Activated CD8-positive, alpha-beta memory T cell treated with anti-CD3 and anti-CD28 coated beads for 4 hours (primary cell): ENCODE results near the gene SSH2.
"Not testable (repeated sequence)": the region's sequence is repeated elsewhere in the genome, so short reads cannot be mapped to it uniquely, and the experiment has no call there.

Experiments
- DNase-seq, 2 donors: peaks; one replicate each; pipeline ENCODE4 v3.0.0-alpha.2; 2020; ENCODE audit warnings: low read depth in 2 of 2

Gene SSH2

GRCh38 chr17:29665481-29665810, 264.6 kb downstream of the SSH2 start:
- DNase-seq, result no peak

- DNase-seq, result no peak
Measured at GRCh38 chr17:29664743-29665480, 265.1 kb downstream of the SSH2 start.

- DNase-seq, result no peak
Measured at GRCh38 chr17:29663155-29663554, 266.9 kb downstream of the SSH2 start.

- no peak for DNase-seq
Measured at GRCh38 chr17:29661213-29661612, 268.8 kb downstream of the SSH2 start.

- no peak for DNase-seq
Measured at GRCh38 chr17:29659155-29659554, 270.9 kb downstream of the SSH2 start.

GRCh38 chr17:29655323-29655722, 274.7 kb downstream of the SSH2 start:
- no peak for DNase-seq

GRCh38 chr17:29653995-29654714, 275.9 kb downstream of the SSH2 start:
- no peak for DNase-seq

GRCh38 chr17:29652976-29653375, 277.1 kb downstream of the SSH2 start:
- no peak for DNase-seq

GRCh38 chr17:29651913-29652312, 278.1 kb downstream of the SSH2 start:
- DNase-seq, result not testable (repeated sequence)

GRCh38 chr17:29650396-29650795, 279.6 kb downstream of the SSH2 start:
- DNase-seq, result no peak

GRCh38 chr17:29649359-29649758, 280.7 kb downstream of the SSH2 start:
- no peak for DNase-seq

- no peak for DNase-seq
Measured at GRCh38 chr17:29648005-29648404, 282.0 kb downstream of the SSH2 start.

GRCh38 chr17:29645515-29646051, 284.4 kb downstream of the SSH2 start:
- no peak for DNase-seq

- DNase-seq, result no peak
Measured at GRCh38 chr17:29643817-29644160, 286.2 kb downstream of the SSH2 start.

- no peak for DNase-seq
Measured at GRCh38 chr17:29642171-29642611, 287.8 kb downstream of the SSH2 start.

- no peak for DNase-seq
Measured at GRCh38 chr17:29640981-29641642, 288.9 kb downstream of the SSH2 start.

- no peak for DNase-seq
Measured at GRCh38 chr17:29640413-29640812, 289.6 kb downstream of the SSH2 start.

- no peak for DNase-seq
Measured at GRCh38 chr17:29633886-29634285, 296.1 kb downstream of the SSH2 start.

- no peak for DNase-seq
Measured at GRCh38 chr17:29630630-29631193, 299.3 kb downstream of the SSH2 start.

- no peak for DNase-seq
Measured at GRCh38 chr17:29629839-29630238, 300.2 kb downstream of the SSH2 start.

GRCh38 chr17:29628644-29629043, 301.4 kb downstream of the SSH2 start:
- DNase-seq, result no peak

- no peak for DNase-seq
Measured at GRCh38 chr17:29627951-29628350, 302.1 kb downstream of the SSH2 start.
